WI38 (cell line): ENCODE results near the gene PPP1R14B.

Source experiments
- H3K4me3 ChIP-seq: 2 replicates; pipeline ENCODE4 v1.5.1; 2011; ENCODE audit warnings: low read depth, mild to moderate bottlenecking, control low read depth, low read length
- TF ChIP-seq, protein P1 (sequence below): IDR thresholded peaks from 2 replicates; pipeline ENCODE4 v1.5.1; 2012; ENCODE audit warnings: low read depth, mild to moderate bottlenecking, control low read depth, low read length

Gene PPP1R14B

DNA sequence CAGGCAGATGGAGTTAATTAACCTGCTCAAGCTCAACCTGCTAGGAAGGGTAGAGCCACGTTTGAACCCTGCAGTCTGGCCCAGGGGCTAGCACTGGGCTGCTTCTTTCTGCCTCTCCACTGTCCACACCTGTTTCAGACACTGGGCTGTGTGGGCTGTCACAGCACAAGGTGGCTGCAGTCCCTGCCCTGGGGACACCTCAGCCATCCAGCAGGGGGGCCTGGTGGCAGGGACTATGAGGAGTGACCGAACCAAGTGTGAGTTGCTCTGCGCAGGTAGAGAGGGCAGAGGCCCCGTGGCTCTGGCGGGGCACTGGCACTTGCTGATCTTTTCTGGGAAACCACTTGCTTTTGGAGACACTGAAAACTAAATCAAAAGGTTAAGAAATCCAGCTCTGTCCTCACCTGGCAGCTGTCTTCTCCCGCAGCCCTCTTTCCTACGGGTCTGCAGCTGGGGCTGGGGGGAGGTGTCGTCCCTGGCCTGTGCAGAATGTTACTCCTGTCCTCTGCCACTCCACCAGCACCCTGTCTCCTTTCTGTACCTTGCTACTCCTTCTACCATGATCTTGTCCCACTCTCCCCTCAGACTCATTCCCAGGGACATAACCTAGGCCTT is 31.9 kb upstream of the PPP1R14B start:
- TF ChIP-seq, protein P1, sequence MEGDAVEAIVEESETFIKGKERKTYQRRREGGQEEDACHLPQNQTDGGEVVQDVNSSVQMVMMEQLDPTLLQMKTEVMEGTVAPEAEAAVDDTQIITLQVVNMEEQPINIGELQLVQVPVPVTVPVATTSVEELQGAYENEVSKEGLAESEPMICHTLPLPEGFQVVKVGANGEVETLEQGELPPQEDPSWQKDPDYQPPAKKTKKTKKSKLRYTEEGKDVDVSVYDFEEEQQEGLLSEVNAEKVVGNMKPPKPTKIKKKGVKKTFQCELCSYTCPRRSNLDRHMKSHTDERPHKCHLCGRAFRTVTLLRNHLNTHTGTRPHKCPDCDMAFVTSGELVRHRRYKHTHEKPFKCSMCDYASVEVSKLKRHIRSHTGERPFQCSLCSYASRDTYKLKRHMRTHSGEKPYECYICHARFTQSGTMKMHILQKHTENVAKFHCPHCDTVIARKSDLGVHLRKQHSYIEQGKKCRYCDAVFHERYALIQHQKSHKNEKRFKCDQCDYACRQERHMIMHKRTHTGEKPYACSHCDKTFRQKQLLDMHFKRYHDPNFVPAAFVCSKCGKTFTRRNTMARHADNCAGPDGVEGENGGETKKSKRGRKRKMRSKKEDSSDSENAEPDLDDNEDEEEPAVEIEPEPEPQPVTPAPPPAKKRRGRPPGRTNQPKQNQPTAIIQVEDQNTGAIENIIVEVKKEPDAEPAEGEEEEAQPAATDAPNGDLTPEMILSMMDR, result no peak
- no peak overlapping the region for H3K4me3 ChIP-seq

DNA sequence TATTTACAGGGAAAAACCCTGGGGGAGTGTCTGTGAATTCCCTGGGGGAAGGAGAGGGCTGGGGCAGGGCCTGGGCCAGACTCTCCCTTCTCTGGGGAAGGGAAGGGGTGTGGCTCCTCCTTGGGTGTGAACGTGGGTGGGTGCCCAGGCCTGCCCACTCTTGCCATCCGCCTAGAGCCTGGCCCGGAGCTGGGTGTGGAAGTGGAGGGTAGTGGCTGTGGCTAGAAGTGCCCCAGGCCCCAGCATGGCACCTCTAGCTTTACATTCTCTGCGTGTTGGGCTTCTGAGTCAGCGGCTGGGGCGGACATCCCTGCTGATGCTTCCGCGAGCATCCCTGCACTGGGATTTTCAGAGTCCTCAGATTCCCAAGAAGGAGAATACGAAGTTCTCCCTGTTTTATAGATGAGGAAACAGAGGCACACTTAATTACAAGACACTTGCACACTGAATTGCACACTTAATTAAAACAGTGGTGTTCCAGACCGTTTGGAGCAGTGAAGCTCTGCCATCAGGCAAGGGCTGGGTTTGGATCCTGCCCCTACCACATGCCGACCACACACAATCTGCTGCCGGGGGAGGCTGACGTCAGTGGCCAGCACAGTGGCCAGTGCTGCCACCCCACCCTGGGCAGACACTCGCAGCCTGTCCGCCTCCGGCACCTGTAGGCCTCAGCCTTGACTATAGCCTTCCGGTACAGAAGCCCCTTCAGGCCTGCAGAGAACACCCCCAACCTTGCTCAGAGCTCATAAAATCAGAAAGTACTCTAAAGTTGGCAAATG is 30.1 kb upstream of the PPP1R14B start:
- TF ChIP-seq, protein P1, result no peak
- no peak overlapping the region for H3K4me3 ChIP-seq

DNA sequence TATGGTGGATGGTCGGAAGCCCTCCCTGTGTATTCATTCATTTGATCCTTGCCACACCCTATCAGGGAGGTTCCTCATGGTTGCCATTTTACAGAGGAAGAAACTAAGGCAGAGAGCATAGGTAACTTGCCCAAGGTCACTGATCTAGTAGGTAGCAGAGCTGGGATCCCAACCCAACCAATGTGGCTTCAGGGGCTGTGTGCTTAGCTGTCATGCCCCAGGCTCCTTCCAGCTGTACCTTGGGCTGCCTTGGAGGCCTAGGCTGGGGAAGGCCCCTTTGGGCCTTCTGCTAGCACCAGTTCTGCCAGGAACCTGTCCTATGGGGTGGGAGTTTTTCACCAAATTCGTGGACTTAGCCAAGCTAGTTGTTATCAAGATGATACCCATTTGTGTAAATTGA is 29.1 kb upstream of the PPP1R14B start:
- TF ChIP-seq, protein P1, result no peak
- no peak overlapping the region for H3K4me3 ChIP-seq

DNA sequence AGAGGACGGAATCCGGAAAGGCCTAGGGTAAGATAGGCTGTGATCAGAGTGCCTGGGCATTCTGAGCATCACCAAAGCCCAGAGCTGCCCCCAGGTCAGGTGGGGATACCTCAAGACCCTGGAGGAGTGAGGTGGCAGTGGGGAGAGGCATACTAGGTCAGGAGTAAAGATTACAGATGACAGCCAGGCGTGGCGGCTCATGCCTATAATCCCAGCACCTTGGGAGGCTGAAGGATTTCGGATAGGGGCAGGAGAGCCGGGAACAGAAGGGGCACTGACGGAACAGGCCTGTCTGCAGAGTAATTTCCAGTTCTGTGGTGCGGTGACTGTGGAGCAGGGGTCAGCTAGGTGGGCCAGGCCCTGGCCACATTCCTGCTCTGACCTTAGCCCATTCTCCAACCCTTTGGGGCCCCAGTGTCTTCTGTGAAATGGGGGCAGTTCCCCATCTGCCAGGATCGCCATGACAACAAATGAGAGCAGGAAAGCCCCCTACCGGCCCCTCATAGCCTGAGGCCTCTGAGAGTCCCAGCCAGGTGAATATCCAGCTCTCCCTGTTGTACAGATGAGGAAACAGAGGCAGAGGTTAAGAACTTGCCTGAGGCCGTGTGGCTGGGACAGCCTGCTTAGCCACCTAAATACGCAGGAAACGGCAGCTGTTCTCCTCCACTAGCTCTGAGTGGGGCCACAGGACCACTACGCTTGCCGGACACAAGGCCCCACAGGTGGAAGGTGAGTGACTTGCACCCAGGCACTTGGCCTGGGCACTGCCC is 28.5 kb upstream of the PPP1R14B start:
- TF ChIP-seq, protein P1, result no peak
- no peak overlapping the region for H3K4me3 ChIP-seq

DNA sequence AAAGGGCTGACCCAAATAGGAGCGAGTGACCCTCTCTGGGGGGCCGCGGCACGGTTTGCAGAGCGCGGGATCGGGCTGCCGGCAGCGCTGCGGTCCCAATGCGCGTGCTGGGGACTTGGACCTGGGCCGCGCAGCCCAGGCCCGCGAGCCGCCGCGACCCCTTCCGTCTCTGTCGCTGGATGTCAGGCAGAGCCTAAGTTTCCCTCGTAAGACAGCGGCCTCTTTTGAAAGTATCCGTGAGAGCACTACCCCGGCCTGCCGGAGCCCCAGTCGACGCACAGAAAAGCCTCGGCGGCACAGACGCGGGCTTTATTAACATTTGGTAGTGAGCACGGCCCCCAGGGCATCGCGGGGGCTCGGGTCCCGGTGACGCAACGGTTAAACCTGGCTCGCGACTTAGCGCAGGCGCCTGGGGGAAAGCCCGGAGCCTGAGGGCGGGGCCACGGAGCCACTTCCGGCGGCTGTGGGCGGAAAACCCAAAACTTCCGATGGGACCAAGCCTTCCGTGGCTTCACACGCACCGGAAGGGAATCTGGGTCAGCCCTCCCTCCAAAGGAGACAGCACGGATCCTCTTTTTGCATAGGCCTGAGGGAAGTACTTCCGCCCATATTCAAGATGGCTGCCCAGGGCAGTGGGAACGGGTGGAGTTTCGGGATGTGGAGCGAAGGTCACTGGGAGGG is 22.9 kb upstream of the PPP1R14B start:
- TF ChIP-seq, protein P1, result no peak
- H3K4me3 ChIP-seq, result peak overlapping the region; percentile 64

DNA sequence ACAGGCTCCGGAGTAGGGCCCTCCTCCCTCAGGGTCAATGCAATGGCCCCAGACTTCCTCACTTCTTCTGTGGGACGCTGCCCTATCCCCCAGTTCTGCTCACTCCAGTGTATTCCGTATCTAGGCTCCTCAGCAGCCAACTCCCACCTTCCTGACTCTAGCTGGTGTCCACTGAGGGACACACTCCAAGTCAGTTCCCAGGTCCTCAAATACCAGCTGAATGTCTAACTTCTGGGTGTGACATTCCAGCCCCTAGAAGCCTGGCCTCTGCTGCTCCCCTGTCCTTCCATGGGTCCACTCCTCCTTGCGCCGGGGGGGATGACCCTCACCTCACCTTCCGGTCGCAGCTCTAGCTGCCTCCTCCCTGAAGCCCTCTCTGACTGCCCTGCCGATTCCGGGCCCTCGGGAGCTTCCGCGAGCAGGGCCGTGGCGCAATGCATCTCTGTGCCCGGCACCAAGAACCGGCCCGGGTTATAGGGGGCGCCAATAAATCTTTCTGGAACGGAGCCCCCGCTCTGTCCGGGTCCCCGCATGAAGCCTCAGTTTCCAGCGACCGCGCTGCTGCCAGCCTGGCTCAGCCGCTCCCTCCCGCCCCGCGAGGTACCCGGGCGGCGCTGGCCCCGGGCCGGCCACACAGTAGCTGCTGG is 22.3 kb upstream of the PPP1R14B start:
- peak overlapping the region; percentile 64 for H3K4me3 ChIP-seq
- TF ChIP-seq, protein P1, result no peak
